Bone marrow (tissue), 2 donors: ENCODE results near the gene RBM8A.
A peak's percentile ranks its signal among the peaks of the same experiment; 100 is the strongest.

ENCODE experiments used
- DNase-seq, 2 donors: peaks; one replicate each; lab custom pipeline; 2025; lab: John Stamatoyannopoulos, UW

The RBM8A gene

GRCh38 chr1:145927063-145927886, at the start of gene RBM8A:
Gene RBM8A (minus strand): TSS chr1:145927484. CDS start chr1:145927426, 58 bp downstream.
- peak; percentile 89 to 99 for DNase-seq

- DNase-seq = no peak
Observed at GRCh38 chr1:145977016-145977415, 49.7 kb upstream of the RBM8A start.

- DNase-seq = no peak
Observed at GRCh38 chr1:145975216-145975615, 47.9 kb upstream of the RBM8A start.

- no peak for DNase-seq
Observed at GRCh38 chr1:145974721-145975120, 47.4 kb upstream of the RBM8A start.

GRCh38 chr1:145972580-145972979, 45.3 kb upstream of the RBM8A start:
- DNase-seq = no peak

GRCh38 chr1:145967288-145967687, 40.0 kb upstream of the RBM8A start:
- DNase-seq = no peak

GRCh38 chr1:145965119-145965744, 37.9 kb upstream of the RBM8A start:
- no peak for DNase-seq

GRCh38 chr1:145964328-145965118, 37.2 kb upstream of the RBM8A start, which contains the start of the genes ANKRD34A and POLR3GL:
Gene ANKRD34A (minus strand): TSS chr1:145964575. CDS start chr1:145961759, 2,816 bp downstream.
Gene POLR3GL (plus strand): TSS chr1:145964690. CDS start chr1:145974866, 10,176 bp downstream.
- DNase-seq = peak; percentile 53 to 87

GRCh38 chr1:145963265-145964019, 36.2 kb upstream of the RBM8A start:
- DNase-seq = no peak

- DNase-seq = peak in 1 of 2 donors; percentile 2
Observed at GRCh38 chr1:145962157-145963102, 35.1 kb upstream of the RBM8A start.

GRCh38 chr1:145961425-145962156, 34.3 kb upstream of the RBM8A start:
- peak in 1 of 2 donors; percentile 21 for DNase-seq

- no peak for DNase-seq
Observed at GRCh38 chr1:145961109-145961424, 33.8 kb upstream of the RBM8A start.

GRCh38 chr1:145960468-145961108, 33.3 kb upstream of the RBM8A start:
- DNase-seq = peak; percentile 15 to 27

- no peak for DNase-seq
Observed at GRCh38 chr1:145959957-145960467, 32.7 kb upstream of the RBM8A start.

GRCh38 chr1:145959333-145959732, 32.0 kb upstream of the RBM8A start:
- DNase-seq = no peak

GRCh38 chr1:145958734-145959133, 31.4 kb upstream of the RBM8A start:
- no peak for DNase-seq

- DNase-seq = peak; percentile 77 to 95
Observed at GRCh38 chr1:145957443-145958319, 30.4 kb upstream of the RBM8A start, which contains the start of gene LIX1L. Gene LIX1L (minus strand): TSS chr1:145958017. CDS start chr1:145957927, 90 bp downstream.
